Glutamatergic neuron (in vitro differentiated cells): ENCODE data around the gene M6PR. TPM values are rescaled to one million over a fixed set of nuclear protein-coding genes. Genes with fewer than 3 reads are reported as not detected.
"Not testable (repeated sequence)": the region's sequence is repeated elsewhere in the genome, so short reads cannot be mapped to it uniquely, and the experiment has no call there.

Experiments
- DNase-seq: peaks from one replicate; pipeline ENCODE4 v3.0.0; 2022
- H3K27ac Mint-ChIP-seq: one replicate; pipeline ENCODE4 v1.8.0; 2020; ENCODE audit warnings: mild to moderate bottlenecking, mixed read lengths, inconsistent platforms; ENCODE audit not compliant: unreplicated experiment
- H3K27me3 Mint-ChIP-seq: one replicate; pipeline ENCODE4 v1.8.0; 2020; ENCODE audit warnings: mild to moderate bottlenecking, moderate library complexity, mixed read lengths, inconsistent platforms; ENCODE audit not compliant: unreplicated experiment
- H3K36me3 Mint-ChIP-seq: one replicate; pipeline ENCODE4 v1.8.0; 2020; ENCODE audit warnings: mild to moderate bottlenecking, mixed read lengths, inconsistent platforms; ENCODE audit not compliant: unreplicated experiment
- H3K4me1 Mint-ChIP-seq: one replicate; pipeline ENCODE4 v1.8.0; 2020; ENCODE audit warnings: mild to moderate bottlenecking, low read depth, mixed read lengths, inconsistent platforms; ENCODE audit not compliant: unreplicated experiment
- H3K4me3 Mint-ChIP-seq: one replicate; pipeline ENCODE4 v1.8.0; 2020; ENCODE audit warnings: mild to moderate bottlenecking, mixed read lengths, inconsistent platforms; ENCODE audit not compliant: unreplicated experiment
- H3K9me3 Mint-ChIP-seq: one replicate; pipeline ENCODE4 v1.8.0; 2020; ENCODE audit warnings: mild to moderate bottlenecking, moderate library complexity, mixed read lengths, inconsistent platforms; ENCODE audit not compliant: unreplicated experiment
- total RNA-seq: library from RNA; stranded (reverse); fragmentation: NEBNext Ultra II Directional; extraction: Animal tissue kit (Norgen Biotek cat#: 25700); gene quantifications from one replicate; pipeline ENCODE4 v1.2.1, GENCODE V29; 2021; ENCODE audit not compliant: unreplicated experiment
- TF ChIP-seq, protein P1 (sequence below): fragments of 200-600 bp; sonication (generic); IDR thresholded peaks from one replicate; pipeline ENCODE4 v1.5.0; 2021; ENCODE audit not compliant: partially characterized antibody, unreplicated experiment

The M6PR gene
- total RNA-seq, 1 donor from 2014 or later: 98.8 TPM

DNA sequence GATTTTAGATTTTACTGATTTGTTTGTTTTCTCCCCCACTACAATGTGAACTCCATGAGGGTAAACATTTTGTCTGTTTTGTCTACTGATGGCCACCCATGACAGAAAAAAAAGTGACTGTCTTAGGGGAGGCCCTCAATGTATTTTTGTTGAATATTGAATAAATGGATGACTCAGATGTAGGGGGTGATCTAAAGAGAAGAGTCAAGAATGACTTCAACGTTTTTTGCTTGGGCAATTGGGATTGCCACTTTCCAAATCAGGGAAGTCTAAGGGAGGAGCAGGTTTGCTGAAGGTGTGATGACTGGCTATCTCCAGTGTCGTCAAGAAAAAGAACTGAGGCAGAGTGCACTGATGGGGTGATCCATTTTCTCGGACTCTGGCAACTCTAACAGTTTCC is 45.8 kb downstream of the M6PR start:
- peaks cover 2% of the 10 kb centered on the region for H3K4me1 Mint-ChIP-seq
- H3K4me3 Mint-ChIP-seq: no peak overlapping the region
- no peak for DNase-seq
- H3K27ac Mint-ChIP-seq: no peak overlapping the region
- H3K27me3 Mint-ChIP-seq: no peaks in the 10 kb centered on the region
- TF ChIP-seq, protein P1, sequence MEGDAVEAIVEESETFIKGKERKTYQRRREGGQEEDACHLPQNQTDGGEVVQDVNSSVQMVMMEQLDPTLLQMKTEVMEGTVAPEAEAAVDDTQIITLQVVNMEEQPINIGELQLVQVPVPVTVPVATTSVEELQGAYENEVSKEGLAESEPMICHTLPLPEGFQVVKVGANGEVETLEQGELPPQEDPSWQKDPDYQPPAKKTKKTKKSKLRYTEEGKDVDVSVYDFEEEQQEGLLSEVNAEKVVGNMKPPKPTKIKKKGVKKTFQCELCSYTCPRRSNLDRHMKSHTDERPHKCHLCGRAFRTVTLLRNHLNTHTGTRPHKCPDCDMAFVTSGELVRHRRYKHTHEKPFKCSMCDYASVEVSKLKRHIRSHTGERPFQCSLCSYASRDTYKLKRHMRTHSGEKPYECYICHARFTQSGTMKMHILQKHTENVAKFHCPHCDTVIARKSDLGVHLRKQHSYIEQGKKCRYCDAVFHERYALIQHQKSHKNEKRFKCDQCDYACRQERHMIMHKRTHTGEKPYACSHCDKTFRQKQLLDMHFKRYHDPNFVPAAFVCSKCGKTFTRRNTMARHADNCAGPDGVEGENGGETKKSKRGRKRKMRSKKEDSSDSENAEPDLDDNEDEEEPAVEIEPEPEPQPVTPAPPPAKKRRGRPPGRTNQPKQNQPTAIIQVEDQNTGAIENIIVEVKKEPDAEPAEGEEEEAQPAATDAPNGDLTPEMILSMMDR: no peak
- no peaks in the 10 kb centered on the region for H3K36me3 Mint-ChIP-seq
- peaks cover 7% of the 10 kb centered on the region for H3K9me3 Mint-ChIP-seq

DNA sequence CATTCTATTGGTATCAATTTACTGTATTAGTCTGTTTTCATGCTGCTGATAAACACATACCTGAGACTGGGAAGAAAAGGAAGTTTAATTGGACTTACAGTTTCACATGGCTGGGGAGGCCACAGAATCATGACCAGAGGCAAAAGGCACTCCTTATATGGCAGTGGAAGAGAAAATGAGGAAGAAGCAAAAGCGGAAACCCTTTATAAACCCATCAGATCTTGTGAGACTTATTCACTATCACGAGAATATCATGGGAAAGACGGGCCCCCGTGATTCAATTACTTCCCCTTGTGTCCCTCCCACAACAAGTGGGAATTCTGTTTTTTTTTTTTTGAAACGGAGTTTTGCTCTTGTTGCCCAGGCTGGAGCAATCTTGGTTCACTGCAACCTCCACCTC is 46.7 kb downstream of the M6PR start:
- not testable (repeated sequence) for H3K4me1 Mint-ChIP-seq, H3K36me3 Mint-ChIP-seq, H3K27me3 Mint-ChIP-seq, H3K27ac Mint-ChIP-seq, DNase-seq, H3K9me3 Mint-ChIP-seq, H3K4me3 Mint-ChIP-seq

- peaks cover 5% of the 10 kb centered on the region for H3K9me3 Mint-ChIP-seq
- no peaks in the 10 kb centered on the region for H3K36me3 Mint-ChIP-seq
- no peak overlapping the region for H3K27ac Mint-ChIP-seq
- no peaks in the 10 kb centered on the region for H3K4me1 Mint-ChIP-seq
- TF ChIP-seq, protein P1: no peak
- no peak for DNase-seq
- no peaks in the 10 kb centered on the region for H3K27me3 Mint-ChIP-seq
- H3K4me3 Mint-ChIP-seq: no peak overlapping the region
Measured at GRCh38 chr12:8899830-8900229, 49.6 kb downstream of the M6PR start.

GRCh38 chr12:8897081-8897480 is 52.4 kb downstream of the M6PR start:
- Mint-ChIP-seq H3K4me1 (no peaks in the 10 kb centered on the region), H3K9me3 (peaks cover 5% of the 10 kb centered on the region), H3K27ac (no peak overlapping the region), H3K4me3 (no peak overlapping the region), H3K27me3 (no peaks in the 10 kb centered on the region), H3K36me3 (no peaks in the 10 kb centered on the region)
- DNase-seq: no peak
- TF ChIP-seq, protein P1: no peak

DNA sequence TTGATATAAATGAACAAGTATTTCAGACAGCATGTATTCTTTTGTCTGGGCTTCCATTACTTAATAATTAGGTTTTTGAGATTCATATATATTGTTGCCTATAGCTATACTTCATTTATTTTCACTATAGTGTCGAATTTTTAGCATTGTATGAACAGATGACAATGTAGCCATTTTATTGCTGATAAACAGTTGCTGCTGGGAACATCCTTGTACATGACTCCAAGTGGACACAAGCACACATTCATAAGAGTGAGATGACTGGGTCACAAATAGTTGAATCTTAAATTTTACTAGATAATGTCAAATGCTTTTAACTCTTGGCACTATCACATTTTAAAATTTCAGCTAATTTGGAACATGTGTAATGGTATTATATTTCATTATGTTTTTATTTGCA is 54.5 kb downstream of the M6PR start:
- H3K4me1 Mint-ChIP-seq: no peaks in the 10 kb centered on the region
- DNase-seq: no peak
- H3K27me3 Mint-ChIP-seq: no peaks in the 10 kb centered on the region
- H3K4me3 Mint-ChIP-seq: no peak overlapping the region
- H3K9me3 Mint-ChIP-seq: no peaks in the 10 kb centered on the region
- TF ChIP-seq, protein P1: no peak
- no peaks in the 10 kb centered on the region for H3K36me3 Mint-ChIP-seq
- H3K27ac Mint-ChIP-seq: no peak overlapping the region

DNA sequence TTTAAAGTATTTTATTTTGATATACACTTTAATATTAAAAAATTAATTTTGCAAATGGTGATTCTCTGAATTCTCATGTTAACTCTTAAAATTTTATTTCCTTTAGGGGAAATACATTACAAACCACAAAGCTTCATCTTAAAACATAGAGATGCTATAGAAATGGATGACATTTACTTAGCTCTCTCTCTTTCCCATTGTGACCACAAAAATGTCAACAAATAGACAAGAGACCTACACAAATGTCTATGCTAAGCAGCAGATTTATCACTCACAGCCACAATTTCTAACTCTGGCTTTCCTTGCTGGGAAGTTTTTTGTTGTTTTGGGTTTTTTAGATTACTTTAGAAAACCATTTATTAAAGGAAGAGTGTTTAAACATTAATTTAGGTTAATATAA is 55.1 kb downstream of the M6PR start:
- Mint-ChIP-seq H3K4me1 (no peaks in the 10 kb centered on the region), H3K4me3 (no peak overlapping the region), H3K9me3 (no peaks in the 10 kb centered on the region), H3K27ac (no peak overlapping the region), H3K36me3 (no peaks in the 10 kb centered on the region), H3K27me3 (no peaks in the 10 kb centered on the region)
- DNase-seq: no peak
- TF ChIP-seq, protein P1: no peak
